HepG2 (cell line): ENCODE measurements around the gene ECD. TPM values are rescaled to one million over a fixed set of nuclear protein-coding genes. Genes with fewer than 3 reads are reported as not detected.
A peak's percentile ranks its signal among the peaks of the same experiment; 100 is the strongest.

Source experiments
- HNRNPLL ChIP-seq: fragments of 200-400 bp; formaldehyde crosslinking; IDR thresholded peaks from 2 replicates; pipeline ENCODE4 v1.6.1; 2017; ENCODE audit warnings: mild to moderate bottlenecking, low read depth, low read length; ENCODE audit not compliant: poor library complexity, severe bottlenecking
- MEIS2 ChIP-seq: sonication (generic); formaldehyde crosslinking; IDR thresholded peaks from 2 replicates; pipeline ENCODE4 v1.9.0; 2021; ENCODE audit warnings: mild to moderate bottlenecking, missing genetic modification reagents
- NCOA1 ChIP-seq: sonication (generic); formaldehyde crosslinking; IDR thresholded peaks from 2 replicates; pipeline ENCODE4 v1.9.0; 2021; ENCODE audit warnings: missing genetic modification reagents
- POLR2A ChIP-seq, 2 experiments: IDR thresholded peaks; 2 replicates each; pipeline ENCODE4 v1.6.1; 2011; ENCODE audit warnings: low read depth in 2 of 2, low read length in 2 of 2, mild to moderate bottlenecking in 1 of 2, moderate library complexity in 1 of 2; ENCODE audit not compliant: insufficient read depth in 1 of 2
- SALL1 ChIP-seq: sonication (generic); formaldehyde crosslinking; IDR thresholded peaks from 2 replicates; pipeline ENCODE4 v1.8.0; 2022; ENCODE audit warnings: mild to moderate bottlenecking, missing genetic modification reagents
- U2AF2 ChIP-seq: fragments of 200-400 bp; formaldehyde crosslinking; IDR thresholded peaks from 2 replicates; pipeline ENCODE4 v1.6.1; 2017; ENCODE audit warnings: low read depth, mild to moderate bottlenecking, low read length
- ZBTB8A ChIP-seq: sonication (generic); formaldehyde crosslinking; IDR thresholded peaks from 2 replicates; pipeline ENCODE4 v1.4.0; 2020; ENCODE audit warnings: mild to moderate bottlenecking, low read depth, missing genetic modification reagents, borderline replicate concordance
- ZFP37 ChIP-seq: sonication (generic); formaldehyde crosslinking; IDR thresholded peaks from 2 replicates; pipeline ENCODE4 v1.4.0; 2020; ENCODE audit warnings: missing genetic modification reagents, borderline replicate concordance
- ZFP41 ChIP-seq: sonication (generic); formaldehyde crosslinking; IDR thresholded peaks from 2 replicates; pipeline ENCODE4 v1.4.0; 2020; ENCODE audit warnings: mild to moderate bottlenecking, missing genetic modification reagents, borderline replicate concordance
- ZFP82 ChIP-seq: sonication (generic); formaldehyde crosslinking; IDR thresholded peaks from 2 replicates; pipeline ENCODE4 v1.5.1; 2020; ENCODE audit warnings: mild to moderate bottlenecking, missing genetic modification reagents, borderline replicate concordance
- ZFX ChIP-seq: sonication (generic); formaldehyde crosslinking; IDR thresholded peaks from 2 replicates; pipeline ENCODE4 v1.4.0; 2020; ENCODE audit warnings: mild to moderate bottlenecking, low read depth, missing genetic modification reagents, moderate library complexity
- ZMYM3 ChIP-seq: sonication (generic); formaldehyde crosslinking; IDR thresholded peaks from 2 replicates; pipeline ENCODE4 v1.5.1; 2020; ENCODE audit warnings: mild to moderate bottlenecking, missing genetic modification reagents
- ZNF337 ChIP-seq: sonication (generic); formaldehyde crosslinking; IDR thresholded peaks from 2 replicates; pipeline ENCODE4 v1.5.1; 2020; ENCODE audit warnings: missing genetic modification reagents, low read depth, mild to moderate bottlenecking, borderline replicate concordance
- ZNF747 ChIP-seq: sonication (generic); formaldehyde crosslinking; IDR thresholded peaks from 2 replicates; pipeline ENCODE4 v1.8.1; 2023; ENCODE audit warnings: missing genetic modification reagents, mild to moderate bottlenecking, borderline replicate concordance
- ZNF75D ChIP-seq: sonication (generic); formaldehyde crosslinking; IDR thresholded peaks from 2 replicates; pipeline ENCODE4 v1.8.1; 2023; ENCODE audit warnings: missing genetic modification reagents, mild to moderate bottlenecking, borderline replicate concordance
- polyA plus RNA-seq, 8 experiments: library from polyadenylated mRNA; depleted of rRNA in 3 of 8; stranded (reverse) in 7 of 8; unstranded in 1 of 8; fragments of >200 nt; fragmentation: Illumina TruSeq in 4 of 8; extraction: Trizol in 4 of 8; gene quantifications; 2 replicates each; pipeline versions ENCODE4 v1.2.1 to v1.2.3, GENCODE V29; 2011 to 2016; ENCODE audit warnings: low read depth in 4 of 8, missing spikeins in 1 of 8, mixed read lengths in 1 of 8; ENCODE audit not compliant: insufficient read depth in 1 of 8
- total RNA-seq, 5 experiments: library from RNA; depleted of rRNA; stranded (reverse); fragments of >200 nt; fragmentation: Illumina TruSeq; extraction: Trizol; gene quantifications; 2 replicates each; pipeline ENCODE4 v1.2.3, GENCODE V29; 2016; ENCODE audit warnings: low read depth in 1 of 5
- TF ChIP-seq, protein P1 (sequence below): sonication (generic); formaldehyde crosslinking; IDR thresholded peaks from 2 replicates; pipeline ENCODE4 v1.9.0; 2021; ENCODE audit warnings: missing genetic modification reagents, borderline replicate concordance
- TF ChIP-seq, protein P2 (sequence below): sonication (generic); formaldehyde crosslinking; IDR thresholded peaks from 2 replicates; pipeline ENCODE4 v1.5.1; 2020; ENCODE audit warnings: missing genetic modification reagents, mild to moderate bottlenecking, borderline replicate concordance
- TF ChIP-seq, protein P3 (sequence below): sonication (generic); formaldehyde crosslinking; IDR thresholded peaks from 2 replicates; pipeline ENCODE4 v1.4.0; 2020; ENCODE audit warnings: missing genetic modification reagents

The ECD gene
- total and polyA plus RNA-seq, 2 of the 13 experiments (the other 11 are each of a cell fraction or from before 2014, with no cell fraction given): 21.5 to 27.6 TPM

DNA sequence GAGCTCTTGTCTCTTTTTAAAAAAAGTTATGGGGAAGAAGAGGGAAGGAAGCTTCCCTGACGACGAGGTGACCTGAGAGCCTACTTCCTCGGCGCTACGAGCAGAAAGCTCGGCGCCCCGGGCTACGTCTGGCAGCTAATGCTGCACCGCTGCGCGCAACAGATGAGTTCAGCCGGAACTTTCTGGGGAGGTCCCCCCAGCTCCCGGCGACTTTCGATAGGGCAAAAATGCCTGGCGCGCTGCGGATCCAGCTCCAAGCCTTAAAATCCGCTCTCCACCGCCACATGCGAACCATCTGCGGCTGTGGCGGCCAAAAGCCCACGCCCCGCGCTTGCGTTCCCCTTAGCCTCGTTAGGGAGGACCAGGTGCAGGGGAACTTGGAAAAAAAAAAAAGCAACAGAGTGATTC lies 71.8 kb downstream of the ECD start (continued):
- TF ChIP-seq ZMYM3 (CRISPR knock-in tag): no peak
- no peak; the same call in 1 of the 2 replicates for TF ChIP-seq ZFP37 (CRISPR knock-in tag)
- TF ChIP-seq ZNF747 (CRISPR knock-in tag): no peak
- no peak for TF ChIP-seq ZBTB8A
- peak; percentile 77; the same call in 1 of the 2 replicates for TF ChIP-seq U2AF2
- no peak for TF ChIP-seq ZFP41 (CRISPR knock-in tag)
- 0 out of 2 replicates have a peak, but pooled peaks have one; percentile 24 for TF ChIP-seq ZNF75D
- TF ChIP-seq SALL1 (CRISPR knock-in tag): no peak
- TF ChIP-seq ZFX (CRISPR knock-in tag): no peak
- TF ChIP-seq MEIS2 (CRISPR knock-in tag): no peak
- peak; percentile 68 for TF ChIP-seq HNRNPLL
- TF ChIP-seq, protein P1, sequence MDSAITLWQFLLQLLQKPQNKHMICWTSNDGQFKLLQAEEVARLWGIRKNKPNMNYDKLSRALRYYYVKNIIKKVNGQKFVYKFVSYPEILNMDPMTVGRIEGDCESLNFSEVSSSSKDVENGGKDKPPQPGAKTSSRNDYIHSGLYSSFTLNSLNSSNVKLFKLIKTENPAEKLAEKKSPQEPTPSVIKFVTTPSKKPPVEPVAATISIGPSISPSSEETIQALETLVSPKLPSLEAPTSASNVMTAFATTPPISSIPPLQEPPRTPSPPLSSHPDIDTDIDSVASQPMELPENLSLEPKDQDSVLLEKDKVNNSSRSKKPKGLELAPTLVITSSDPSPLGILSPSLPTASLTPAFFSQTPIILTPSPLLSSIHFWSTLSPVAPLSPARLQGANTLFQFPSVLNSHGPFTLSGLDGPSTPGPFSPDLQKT (CRISPR knock-in tag): no peak
- TF ChIP-seq, protein P2, sequence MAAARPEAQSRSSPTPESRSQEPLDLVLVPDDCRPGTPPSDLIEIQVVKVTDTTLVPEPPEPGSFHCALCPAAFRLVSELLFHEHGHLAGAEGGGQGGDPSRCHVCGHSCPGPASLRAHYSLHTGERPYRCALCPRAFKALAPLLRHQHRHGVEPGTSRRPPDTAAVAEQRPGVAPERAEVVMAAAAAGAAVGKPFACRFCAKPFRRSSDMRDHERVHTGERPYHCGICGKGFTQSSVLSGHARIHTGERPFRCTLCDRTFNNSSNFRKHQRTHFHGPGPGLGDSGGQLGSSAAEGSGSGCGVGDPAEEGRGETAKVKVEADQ: peak; percentile 26; the same call in 1 of the 2 replicates
- no peak for TF ChIP-seq ZNF337 (CRISPR knock-in tag)
- no peak for TF ChIP-seq ZFP82
- TF ChIP-seq, protein P3, sequence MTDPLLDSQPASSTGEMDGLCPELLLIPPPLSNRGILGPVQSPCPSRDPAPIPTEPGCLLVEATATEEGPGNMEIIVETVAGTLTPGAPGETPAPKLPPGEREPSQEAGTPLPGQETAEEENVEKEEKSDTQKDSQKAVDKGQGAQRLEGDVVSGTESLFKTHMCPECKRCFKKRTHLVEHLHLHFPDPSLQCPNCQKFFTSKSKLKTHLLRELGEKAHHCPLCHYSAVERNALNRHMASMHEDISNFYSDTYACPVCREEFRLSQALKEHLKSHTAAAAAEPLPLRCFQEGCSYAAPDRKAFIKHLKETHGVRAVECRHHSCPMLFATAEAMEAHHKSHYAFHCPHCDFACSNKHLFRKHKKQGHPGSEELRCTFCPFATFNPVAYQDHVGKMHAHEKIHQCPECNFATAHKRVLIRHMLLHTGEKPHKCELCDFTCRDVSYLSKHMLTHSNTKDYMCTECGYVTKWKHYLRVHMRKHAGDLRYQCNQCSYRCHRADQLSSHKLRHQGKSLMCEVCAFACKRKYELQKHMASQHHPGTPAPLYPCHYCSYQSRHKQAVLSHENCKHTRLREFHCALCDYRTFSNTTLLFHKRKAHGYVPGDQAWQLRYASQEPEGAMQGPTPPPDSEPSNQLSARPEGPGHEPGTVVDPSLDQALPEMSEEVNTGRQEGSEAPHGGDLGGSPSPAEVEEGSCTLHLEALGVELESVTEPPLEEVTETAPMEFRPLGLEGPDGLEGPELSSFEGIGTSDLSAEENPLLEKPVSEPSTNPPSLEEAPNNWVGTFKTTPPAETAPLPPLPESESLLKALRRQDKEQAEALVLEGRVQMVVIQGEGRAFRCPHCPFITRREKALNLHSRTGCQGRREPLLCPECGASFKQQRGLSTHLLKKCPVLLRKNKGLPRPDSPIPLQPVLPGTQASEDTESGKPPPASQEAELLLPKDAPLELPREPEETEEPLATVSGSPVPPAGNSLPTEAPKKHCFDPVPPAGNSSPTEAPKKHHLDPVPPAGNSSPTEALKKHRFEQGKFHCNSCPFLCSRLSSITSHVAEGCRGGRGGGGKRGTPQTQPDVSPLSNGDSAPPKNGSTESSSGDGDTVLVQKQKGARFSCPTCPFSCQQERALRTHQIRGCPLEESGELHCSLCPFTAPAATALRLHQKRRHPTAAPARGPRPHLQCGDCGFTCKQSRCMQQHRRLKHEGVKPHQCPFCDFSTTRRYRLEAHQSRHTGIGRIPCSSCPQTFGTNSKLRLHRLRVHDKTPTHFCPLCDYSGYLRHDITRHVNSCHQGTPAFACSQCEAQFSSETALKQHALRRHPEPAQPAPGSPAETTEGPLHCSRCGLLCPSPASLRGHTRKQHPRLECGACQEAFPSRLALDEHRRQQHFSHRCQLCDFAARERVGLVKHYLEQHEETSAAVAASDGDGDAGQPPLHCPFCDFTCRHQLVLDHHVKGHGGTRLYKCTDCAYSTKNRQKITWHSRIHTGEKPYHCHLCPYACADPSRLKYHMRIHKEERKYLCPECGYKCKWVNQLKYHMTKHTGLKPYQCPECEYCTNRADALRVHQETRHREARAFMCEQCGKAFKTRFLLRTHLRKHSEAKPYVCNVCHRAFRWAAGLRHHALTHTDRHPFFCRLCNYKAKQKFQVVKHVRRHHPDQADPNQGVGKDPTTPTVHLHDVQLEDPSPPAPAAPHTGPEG: 0 out of 2 replicates have a peak, but pooled peaks have one; percentile 1
- peak in 1 of 2 experiments; percentile 43; a peak in 2 of 4 replicates for TF ChIP-seq POLR2A (IDR thresholded peaks at IDR 0.05; ENCODE audit: insufficient read depth in 1 of 2, low read depth in 2 of 2, low read length in 2 of 2)
- peak; percentile 17; the same call in 1 of the 2 replicates for TF ChIP-seq NCOA1
